CD4-positive, alpha-beta T cell (primary cell): ENCODE data around the gene CADPS. TPM values are rescaled to one million over a fixed set of nuclear protein-coding genes. Genes with fewer than 3 reads are reported as not detected.

ENCODE experiments used
- ATAC-seq: fragments of 200-7000 bp; cut with Tn5 transposase; one replicate; pipeline ENCODE4 v1.10.0; 2022; ENCODE audit warnings: mild to moderate bottlenecking; ENCODE audit not compliant: poor library complexity
- CTCF ChIA-PET: fragments of 350-600 bp; sonication (Branson Sonifier 250); formaldehyde crosslinking; loops from one replicate; lab custom pipeline; 2021; ENCODE audit warnings: antibody characterized with exemption, inconsistent platforms; lab: Charles Lee
- POLR2A ChIA-PET: fragments of 350-600 bp; sonication (Branson Sonifier 250); formaldehyde crosslinking; loops from one replicate; lab custom pipeline; 2021; ENCODE audit warnings: antibody characterized with exemption, inconsistent platforms; lab: Charles Lee
- DNase-seq, 14 experiments: peaks; one replicate each; pipeline ENCODE4 v3.0.0-alpha.2; 2013 to 2020; ENCODE audit warnings: mixed read lengths in 2 of 14
- H3K27ac ChIP-seq, 2 donors: one replicate each; pipeline versions ENCODE4 v1.5.1 to v1.7.0; 2013; ENCODE audit warnings: low read length in 2 of 2, low read depth in 1 of 2, mild to moderate bottlenecking in 1 of 2
- H3K27me3 ChIP-seq, 2 experiments: 1 replicate in 1 of 2; 2 replicates in 1 of 2; pipeline versions ENCODE4 v1.6.1 to v1.7.0; 2013; ENCODE audit warnings: low read length in 2 of 2, control low read depth in 1 of 2, mild to moderate bottlenecking in 1 of 2, moderate library complexity in 1 of 2; ENCODE audit not compliant: insufficient read depth in 2 of 2, control insufficient read depth in 1 of 2
- H3K36me3 ChIP-seq: one replicate; pipeline ENCODE4 v1.6.1; 2013; ENCODE audit warnings: low read length, control low read depth; ENCODE audit not compliant: insufficient read depth
- H3K4me1 ChIP-seq: one replicate; pipeline ENCODE4 v1.6.1; 2013; ENCODE audit warnings: low read length, control low read depth; ENCODE audit not compliant: insufficient read depth
- H3K4me3 ChIP-seq: one replicate; pipeline ENCODE4 v1.5.1; 2013; ENCODE audit warnings: mild to moderate bottlenecking, low read length, moderate library complexity
- H3K9me3 ChIP-seq, 2 experiments: 1 replicate in 1 of 2; 2 replicates in 1 of 2; pipeline versions ENCODE4 v1.6.1 to v1.7.0; 2013; ENCODE audit warnings: low read length in 2 of 2, mild to moderate bottlenecking in 2 of 2, control low read depth in 1 of 2, moderate library complexity in 1 of 2; ENCODE audit not compliant: control insufficient read depth in 1 of 2, insufficient read depth in 1 of 2
- H3K27ac Mint-ChIP-seq: one replicate; pipeline ENCODE4 v1.8.0; 2020; ENCODE audit warnings: mixed read lengths
- H3K27me3 Mint-ChIP-seq: one replicate; pipeline ENCODE4 v1.8.0; 2021; ENCODE audit warnings: mixed read lengths
- H3K36me3 Mint-ChIP-seq: one replicate; pipeline ENCODE4 v1.8.0; 2021; ENCODE audit warnings: low read depth, mixed read lengths
- H3K4me1 Mint-ChIP-seq: one replicate; pipeline ENCODE4 v1.8.0; 2021; ENCODE audit warnings: low read depth, mixed read lengths
- H3K4me3 Mint-ChIP-seq: one replicate; pipeline ENCODE4 v1.8.0; 2020; ENCODE audit warnings: mild to moderate bottlenecking, mixed read lengths
- H3K9me3 Mint-ChIP-seq: one replicate; pipeline ENCODE4 v1.8.0; 2020; ENCODE audit warnings: mixed read lengths
- CTCF ChIP-seq: fragments of 200-600 bp; IDR thresholded peaks from one replicate; pipeline ENCODE4 v1.8.0; 2022; ENCODE audit warnings: antibody characterized with exemption, mild to moderate bottlenecking
- intact Hi-C, 2 experiments: fragments of 100-400 bp; cut with DNase I in 1 of 2; cut with micrococcal nuclease in 1 of 2; formaldehyde crosslinking; loops; one replicate each; pipeline versions ENCODE4 v1.15.1 to v1.9.0; 2023 to 2025; cut with DNase I, micrococcal nuclease
- total RNA-seq, 174 experiments: library from RNA in 2 of 174; stranded (reverse) in 2 of 174; gene quantifications; one replicate each; pipeline ENCODE4 v1.2.3 and lab custom pipeline; 2021 to 2026

The CADPS gene
- total RNA-seq, 2 experiments from 2014 or later = not detected

GRCh38 chr3:62600033-62600432, 275.2 kb downstream of the CADPS start:
- no peaks in the 10 kb centered on the region for H3K36me3 Mint-ChIP-seq
- Histone ChIP-seq H3K27ac (no peak overlapping the region), H3K36me3 (no peaks in the 10 kb centered on the region), H3K4me1 (no peaks in the 10 kb centered on the region), H3K27me3 (no peaks in the 10 kb centered on the region), H3K9me3 (no peaks in the 10 kb centered on the region), H3K4me3 (no peak overlapping the region)
- ATAC-seq (no peak), DNase-seq (no peak)
- ChIA-PET POLR2A (no interaction called here), CTCF (no interaction called here)
- H3K27ac Mint-ChIP-seq = no peak overlapping the region
- H3K27me3 Mint-ChIP-seq = no peaks in the 10 kb centered on the region
- no peaks in the 10 kb centered on the region for H3K9me3 Mint-ChIP-seq
- no peak overlapping the region for H3K4me3 Mint-ChIP-seq
- H3K4me1 Mint-ChIP-seq = no peaks in the 10 kb centered on the region
- no peak for TF ChIP-seq CTCF
- intact Hi-C loops = no loop called here

- POLR2A ChIA-PET = no interaction called here
Observed at GRCh38 chr3:62597491-62597890, 277.7 kb downstream of the CADPS start.

GRCh38 chr3:62592408-62592807, 282.8 kb downstream of the CADPS start:
- no peaks in the 10 kb centered on the region for H3K9me3 Mint-ChIP-seq
- H3K27me3 Mint-ChIP-seq = no peaks in the 10 kb centered on the region
- TF ChIP-seq CTCF = no peak
- POLR2A ChIA-PET = no interaction called here
- CTCF ChIA-PET = no interaction called here
- H3K27me3 ChIP-seq = no peaks in the 10 kb centered on the region
- no peak overlapping the region for H3K27ac Mint-ChIP-seq
- H3K4me1 ChIP-seq = no peaks in the 10 kb centered on the region
- H3K4me3 ChIP-seq = no peak overlapping the region
- no peak overlapping the region for H3K4me3 Mint-ChIP-seq
- H3K4me1 Mint-ChIP-seq = no peaks in the 10 kb centered on the region
- no peaks in the 10 kb centered on the region for H3K36me3 ChIP-seq
- H3K9me3 ChIP-seq = no peaks in the 10 kb centered on the region
- H3K36me3 Mint-ChIP-seq = no peaks in the 10 kb centered on the region
- DNase-seq (no peak), ATAC-seq (no peak)
- H3K27ac ChIP-seq = no peak overlapping the region
- intact Hi-C loops = no loop called here

More at GRCh38 chr3:62597491-62597890, 277.7 kb downstream of the CADPS start:
- ATAC-seq (no peak), DNase-seq (no peak)
- Histone ChIP-seq H3K27ac (no peak overlapping the region), H3K4me1 (no peaks in the 10 kb centered on the region), H3K36me3 (no peaks in the 10 kb centered on the region), H3K9me3 (no peaks in the 10 kb centered on the region), H3K4me3 (no peak overlapping the region), H3K27me3 (no peaks in the 10 kb centered on the region)
- Mint-ChIP-seq H3K9me3 (no peaks in the 10 kb centered on the region), H3K36me3 (no peaks in the 10 kb centered on the region), H3K27me3 (no peaks in the 10 kb centered on the region), H3K27ac (no peak overlapping the region), H3K4me3 (no peak overlapping the region), H3K4me1 (no peaks in the 10 kb centered on the region)
- CTCF ChIA-PET = no interaction called here
- no peak for TF ChIP-seq CTCF
- intact Hi-C loops = no loop called here
